Colonic mucosa (tissue), 4 donors: Measurements from ENCODE around the gene MED16. TPM values are rescaled to one million over a fixed set of nuclear protein-coding genes. Genes with fewer than 3 reads are reported as not detected.

Experiments
- DNase-seq: peaks from one replicate; pipeline ENCODE4 v3.0.0-alpha.2; 2020
- H3K27ac ChIP-seq: fragments of 200-600 bp; one replicate; pipeline ENCODE4 v1.8.0; 2021
- H3K27me3 ChIP-seq: fragments of 200-600 bp; one replicate; pipeline ENCODE4 v1.8.0; 2021
- H3K36me3 ChIP-seq: fragments of 200-600 bp; one replicate; pipeline ENCODE4 v1.8.0; 2021
- H3K4me1 ChIP-seq: fragments of 200-600 bp; one replicate; pipeline ENCODE4 v1.8.0; 2021; ENCODE audit warnings: mild to moderate bottlenecking
- H3K4me3 ChIP-seq: fragments of 200-600 bp; one replicate; pipeline ENCODE4 v1.8.0; 2021
- H3K9ac ChIP-seq, 2 donors: one replicate each; pipeline ENCODE4 v1.7.0; 2013; ENCODE audit warnings: control low read depth in 2 of 2, low read depth in 2 of 2, low read length in 2 of 2
- H3K9me3 ChIP-seq: fragments of 200-600 bp; one replicate; pipeline ENCODE4 v1.8.0; 2021
- intact Hi-C: fragments of 100-400 bp; cut with DNase I; formaldehyde crosslinking; loops from one replicate; pipeline ENCODE4 v1.14.1; 2022
- total RNA-seq, 2 donors: library from RNA; stranded (reverse); fragmentation: NEBNext Ultra II Directional in 1 of 2; extraction: Animal tissue kit (Norgen Biotek cat#: 25700) in 1 of 2; gene quantifications; one replicate each; pipeline ENCODE4 v1.2.1, GENCODE V29; 2021
- TF ChIP-seq, protein P1 (sequence below): fragments of 200-600 bp; IDR thresholded peaks from one replicate; pipeline ENCODE4 v1.8.0; 2022; ENCODE audit warnings: antibody characterized with exemption, mild to moderate bottlenecking
- donor health status: healthy.
- donor health status: DM: no; HTN: no; CAD: no.
- donor health status: DM: no; HTN: no; CAD: no.

Gene MED16
- total RNA-seq, 2 donors from 2014 or later, result 73.3 to 83.2 TPM

DNA sequence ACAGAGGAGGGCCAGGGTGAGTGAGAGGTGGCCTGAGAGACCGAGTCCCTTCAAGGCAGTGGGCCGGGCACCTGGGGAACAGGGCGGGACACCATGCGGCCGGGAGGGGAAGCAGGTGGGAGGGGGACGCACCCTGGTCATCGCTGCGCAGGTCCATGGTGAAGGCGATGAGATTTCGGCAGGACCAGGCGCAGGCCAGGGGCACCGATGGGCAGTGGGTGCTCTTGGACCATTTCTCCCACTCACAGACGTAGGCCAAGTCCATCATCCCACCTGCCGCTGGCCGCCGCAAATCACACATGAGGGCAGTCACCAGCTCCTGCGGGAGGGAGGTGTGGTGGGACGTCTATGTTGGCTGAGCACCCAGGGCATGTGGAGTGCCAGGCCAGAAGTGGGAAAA lies 2.2 kb downstream of the MED16 start:
- DNase-seq, result no peak
- intact Hi-C loops, result no loop called here
- Histone ChIP-seq H3K9ac (no peak overlapping the region), H3K36me3 (peaks cover 4% of the 10 kb centered on the region), H3K27ac (no peak overlapping the region), H3K4me1 (peaks cover 5% of the 10 kb centered on the region), H3K27me3 (no peaks in the 10 kb centered on the region), H3K4me3 (no peak overlapping the region), H3K9me3 (no peaks in the 10 kb centered on the region)
- TF ChIP-seq, protein P1, sequence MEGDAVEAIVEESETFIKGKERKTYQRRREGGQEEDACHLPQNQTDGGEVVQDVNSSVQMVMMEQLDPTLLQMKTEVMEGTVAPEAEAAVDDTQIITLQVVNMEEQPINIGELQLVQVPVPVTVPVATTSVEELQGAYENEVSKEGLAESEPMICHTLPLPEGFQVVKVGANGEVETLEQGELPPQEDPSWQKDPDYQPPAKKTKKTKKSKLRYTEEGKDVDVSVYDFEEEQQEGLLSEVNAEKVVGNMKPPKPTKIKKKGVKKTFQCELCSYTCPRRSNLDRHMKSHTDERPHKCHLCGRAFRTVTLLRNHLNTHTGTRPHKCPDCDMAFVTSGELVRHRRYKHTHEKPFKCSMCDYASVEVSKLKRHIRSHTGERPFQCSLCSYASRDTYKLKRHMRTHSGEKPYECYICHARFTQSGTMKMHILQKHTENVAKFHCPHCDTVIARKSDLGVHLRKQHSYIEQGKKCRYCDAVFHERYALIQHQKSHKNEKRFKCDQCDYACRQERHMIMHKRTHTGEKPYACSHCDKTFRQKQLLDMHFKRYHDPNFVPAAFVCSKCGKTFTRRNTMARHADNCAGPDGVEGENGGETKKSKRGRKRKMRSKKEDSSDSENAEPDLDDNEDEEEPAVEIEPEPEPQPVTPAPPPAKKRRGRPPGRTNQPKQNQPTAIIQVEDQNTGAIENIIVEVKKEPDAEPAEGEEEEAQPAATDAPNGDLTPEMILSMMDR, result no peak

DNA sequence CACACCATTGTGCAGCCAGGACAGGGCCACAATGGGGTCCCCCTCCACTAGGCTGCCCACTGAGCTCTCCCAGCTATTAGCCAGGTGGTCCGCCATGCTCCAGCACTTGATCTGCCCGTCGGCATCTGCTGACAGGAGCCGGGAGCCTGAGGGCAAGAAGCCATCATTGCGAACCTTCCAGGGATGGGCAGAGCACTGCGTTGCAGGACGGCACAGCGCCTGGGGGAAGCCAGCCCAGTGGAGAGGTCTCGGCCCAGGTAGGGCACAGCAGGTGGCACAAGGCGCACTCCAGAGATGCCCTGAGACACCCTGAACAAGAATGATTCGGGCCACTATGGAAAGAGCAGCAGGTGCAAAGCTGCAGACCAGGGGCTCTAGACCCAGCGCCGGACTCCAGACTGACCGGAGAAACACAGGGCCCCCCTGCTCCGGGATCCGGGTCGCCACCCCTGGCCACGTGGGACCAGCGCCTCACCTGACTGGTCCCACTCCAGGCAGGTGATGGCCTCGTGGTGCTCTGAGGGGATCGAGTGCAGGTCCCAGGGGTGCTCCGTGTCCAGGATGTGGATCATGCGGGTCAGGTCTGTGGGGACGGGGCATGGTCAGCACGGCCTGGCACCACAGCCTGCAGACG lies 3.2 kb downstream of the MED16 start:
- DNase-seq, result no peak
- Histone ChIP-seq H3K4me3 (no peak overlapping the region), H3K9me3 (no peaks in the 10 kb centered on the region), H3K4me1 (peaks cover 5% of the 10 kb centered on the region), H3K27ac (no peak overlapping the region), H3K27me3 (no peaks in the 10 kb centered on the region), H3K9ac (no peak overlapping the region), H3K36me3 (peaks cover 4% of the 10 kb centered on the region)
- intact Hi-C loops, result no loop called here
- TF ChIP-seq, protein P1, result no peak

DNA sequence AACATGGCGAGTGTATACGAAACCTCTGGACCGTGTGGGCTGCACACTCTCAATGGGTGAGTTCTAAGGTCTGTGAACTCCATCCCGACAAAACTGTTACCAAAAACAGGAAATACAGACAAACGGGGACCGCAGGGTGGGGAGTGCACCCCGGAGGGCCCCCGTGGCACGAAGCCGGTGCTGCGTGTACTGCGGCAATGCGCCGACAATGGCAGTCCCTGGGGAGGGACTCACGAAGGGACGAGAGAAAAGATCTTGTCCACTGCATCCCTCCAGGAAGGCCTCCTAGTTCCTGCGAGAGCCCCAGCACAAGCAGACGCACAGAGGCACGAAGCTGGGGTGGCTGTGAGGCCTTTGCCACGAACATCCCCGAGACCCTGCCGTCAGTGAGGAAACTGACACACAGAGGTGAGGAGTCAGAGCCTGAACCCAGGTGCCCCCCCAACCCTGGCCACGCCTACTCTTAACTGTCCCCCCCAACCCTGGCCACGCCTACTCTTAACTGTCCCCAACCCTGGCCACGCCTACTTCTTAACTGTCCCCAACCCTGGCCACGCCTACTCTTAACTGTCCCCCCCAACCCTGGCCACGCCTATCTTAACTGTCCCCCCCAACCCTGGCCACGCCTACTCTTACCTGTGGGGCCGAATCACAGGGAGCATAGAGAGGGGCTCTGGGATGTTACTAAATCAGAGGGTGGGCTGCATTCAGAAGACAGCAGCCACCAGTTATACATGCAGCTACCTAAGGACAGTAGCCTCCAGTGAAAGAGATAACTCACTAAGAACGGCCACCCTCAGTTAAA lies 4.2 kb downstream of the MED16 start:
- DNase-seq, result no peak
- intact Hi-C loops, result no loop called here
- H3K36me3 ChIP-seq, result peaks cover 4% of the 10 kb centered on the region

DNA sequence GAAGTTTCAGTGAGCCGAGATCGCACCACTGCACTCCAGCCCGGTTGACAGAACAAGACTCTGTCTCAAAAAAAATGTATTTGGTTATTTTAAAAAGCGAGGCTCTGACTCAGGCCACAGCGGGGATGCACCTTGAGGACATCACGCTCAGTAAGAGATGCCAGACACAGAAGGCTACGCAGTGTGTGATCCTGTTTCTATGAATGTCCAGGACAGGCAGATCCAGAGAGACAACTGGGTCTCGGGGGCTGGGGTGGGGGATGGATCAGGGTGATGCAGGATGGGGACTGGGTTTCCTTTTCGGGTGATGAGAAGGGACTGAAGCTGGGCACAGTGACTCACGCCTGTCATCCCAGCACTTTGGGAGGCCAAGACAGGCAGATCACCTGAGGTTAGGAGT lies 5.4 kb downstream of the MED16 start:
- Histone ChIP-seq H3K4me3 (no peak overlapping the region), H3K9me3 (no peaks in the 10 kb centered on the region), H3K9ac (no peak overlapping the region), H3K4me1 (peaks cover 5% of the 10 kb centered on the region), H3K27ac (no peak overlapping the region), H3K36me3 (peaks cover 4% of the 10 kb centered on the region), H3K27me3 (no peaks in the 10 kb centered on the region)
- DNase-seq, result no peak
- TF ChIP-seq, protein P1, result no peak
- intact Hi-C loops, result no loop called here

More for the DNA sequence above, 4.2 kb downstream of the MED16 start:
- H3K27me3 ChIP-seq, result no peaks in the 10 kb centered on the region
- TF ChIP-seq, protein P1, result no peak
- no peak overlapping the region for H3K27ac ChIP-seq
- no peak overlapping the region for H3K9ac ChIP-seq
- peaks cover 5% of the 10 kb centered on the region for H3K4me1 ChIP-seq
- H3K4me3 ChIP-seq, result no peak overlapping the region
- H3K9me3 ChIP-seq, result no peaks in the 10 kb centered on the region

DNA sequence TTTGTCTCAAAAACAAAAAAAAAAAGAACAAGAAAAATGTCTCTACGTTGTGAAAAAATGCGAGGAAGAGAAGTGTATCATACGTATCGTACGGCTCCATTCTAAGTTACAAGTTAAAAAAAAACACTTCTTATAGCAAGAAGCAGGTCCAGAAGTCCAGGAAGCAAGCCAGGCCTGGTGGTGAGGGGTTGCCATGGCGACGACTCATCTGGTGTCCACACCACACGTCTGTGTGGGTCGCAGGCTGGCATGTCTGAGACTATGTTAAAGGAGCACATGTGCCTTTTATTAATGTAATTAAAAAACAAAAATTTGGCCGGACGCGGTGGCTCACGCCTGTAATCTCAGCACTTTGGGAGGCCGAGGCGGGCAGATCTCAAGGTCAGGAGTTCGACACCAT lies 5.9 kb downstream of the MED16 start:
- intact Hi-C loops, result no loop called here
- peaks cover 5% of the 10 kb centered on the region for H3K4me1 ChIP-seq
- no peak overlapping the region for H3K4me3 ChIP-seq
- peaks cover 5% of the 10 kb centered on the region for H3K36me3 ChIP-seq
- no peak overlapping the region for H3K9ac ChIP-seq
- no peak for DNase-seq
- H3K9me3 ChIP-seq, result no peaks in the 10 kb centered on the region
- H3K27ac ChIP-seq, result no peak overlapping the region
- TF ChIP-seq, protein P1, result no peak
- H3K27me3 ChIP-seq, result no peaks in the 10 kb centered on the region
